Naive B cell (primary cell): Measurements from ENCODE around the gene CNTROB. TPM values are rescaled to one million over a fixed set of nuclear protein-coding genes. Genes with fewer than 3 reads are reported as not detected.
A peak's percentile ranks its signal among the peaks of the same experiment; 100 is the strongest.
"Not testable (repeated sequence)": the region's sequence is repeated elsewhere in the genome, so short reads cannot be mapped to it uniquely, and the experiment has no call there.

ENCODE experiments used
- ATAC-seq, 2 donors: fragments of 150-1000 bp; cut with Tn5 transposase; 2 replicates each; pipeline ENCODE4 v1.10.0; 2021; ENCODE audit warnings: low read depth in 2 of 2, mild to moderate bottlenecking in 2 of 2, moderate library complexity in 2 of 2
- DNase-seq: peaks from one replicate; pipeline ENCODE4 v3.0.0; 2022
- H3K27ac Mint-ChIP-seq, 6 donors: one replicate each; pipeline ENCODE4 v1.8.0; 2020 to 2022; ENCODE audit warnings: mild to moderate bottlenecking in 6 of 6, mixed read lengths in 6 of 6, moderate library complexity in 5 of 6, inconsistent platforms in 2 of 6
- H3K27me3 Mint-ChIP-seq, 3 donors: one replicate each; pipeline ENCODE4 v1.8.0; 2021 to 2022; ENCODE audit warnings: mixed read lengths in 3 of 3, mild to moderate bottlenecking in 1 of 3
- H3K36me3 Mint-ChIP-seq, 2 donors: one replicate each; pipeline ENCODE4 v1.8.0; 2020 to 2022; ENCODE audit warnings: mixed read lengths in 2 of 2, inconsistent platforms in 1 of 2, mild to moderate bottlenecking in 1 of 2
- H3K4me1 Mint-ChIP-seq, 3 donors: one replicate each; pipeline ENCODE4 v1.8.0; 2020 to 2022; ENCODE audit warnings: mixed read lengths in 3 of 3, inconsistent platforms in 1 of 3, mild to moderate bottlenecking in 1 of 3, moderate library complexity in 1 of 3
- H3K4me3 Mint-ChIP-seq, 8 donors: one replicate each; pipeline ENCODE4 v1.8.0; 2020 to 2022; ENCODE audit warnings: mild to moderate bottlenecking in 8 of 8, mixed read lengths in 8 of 8, moderate library complexity in 8 of 8, inconsistent platforms in 2 of 8
- H3K9me3 Mint-ChIP-seq, 7 donors: one replicate each; pipeline ENCODE4 v1.8.0; 2020 to 2022; ENCODE audit warnings: mixed read lengths in 7 of 7, mild to moderate bottlenecking in 5 of 7, inconsistent platforms in 2 of 7, moderate library complexity in 1 of 7
- polyA plus RNA-seq, 6 donors: library from polyadenylated mRNA; unstranded; fragments of 300-500 nt; fragmentation: Illumina TruSeq; gene quantifications; one replicate each; pipeline ENCODE4 v1.2.3, GENCODE V29; 2021; ENCODE audit warnings: low read depth in 6 of 6

CNTROB gene
- polyA plus RNA-seq, 6 donors from 2014 or later = 3.3 to 14.2 (median 7.6) TPM

DNA sequence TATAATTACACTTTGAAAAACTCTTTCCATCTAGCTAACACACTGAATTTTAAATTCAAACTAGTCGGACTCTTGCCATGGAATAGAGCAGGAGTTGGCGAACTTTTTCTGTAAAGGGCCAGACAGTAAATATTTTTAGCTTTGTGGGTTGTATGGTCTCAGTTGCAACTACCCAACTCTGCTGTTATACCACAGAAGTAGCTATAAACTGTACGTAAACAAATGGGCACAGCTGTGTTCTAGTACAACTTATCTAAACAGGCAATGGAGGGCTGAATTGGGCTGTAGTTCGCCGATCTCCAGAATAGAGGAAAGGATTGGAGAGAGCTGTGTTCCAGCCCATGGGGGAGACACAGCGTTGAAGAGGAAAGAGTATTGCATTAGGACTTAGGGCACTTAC lies 8.7 kb downstream of the CNTROB start:
- no peak for ATAC-seq
- DNase-seq = no peak
- Mint-ChIP-seq H3K9me3 (no peaks in the 10 kb centered on the region), H3K27ac (no peak overlapping the region), H3K4me1 (peaks cover 0 to 12% (median 5%) of the 10 kb centered on the region in 3 donors), H3K4me3 (no peak overlapping the region), H3K27me3 (no peaks in the 10 kb centered on the region), H3K36me3 (peaks cover 22 to 32% of the 10 kb centered on the region in 2 donors)

DNA sequence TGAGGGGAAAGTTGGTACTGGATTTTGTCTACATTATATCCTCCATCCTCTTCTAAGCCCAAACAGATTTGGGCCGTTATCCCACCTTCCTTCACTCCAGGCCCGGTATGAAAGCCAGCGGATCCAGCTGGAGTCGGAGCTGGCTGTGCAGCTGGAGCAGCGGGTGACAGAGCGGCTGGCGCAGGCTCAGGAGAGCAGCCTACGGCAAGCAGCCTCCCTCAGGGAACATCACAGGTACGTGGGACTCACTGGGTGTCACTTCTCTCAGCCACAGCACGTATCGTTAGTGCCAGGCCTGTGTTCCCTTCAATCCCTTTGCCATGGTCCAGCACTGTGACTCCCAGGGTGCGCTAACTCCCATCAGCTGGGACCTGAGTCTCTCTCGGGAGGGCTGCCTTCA lies 11.3 kb downstream of the CNTROB start:
- H3K36me3 Mint-ChIP-seq = peaks cover 18 to 32% of the 10 kb centered on the region in 2 donors

DNA sequence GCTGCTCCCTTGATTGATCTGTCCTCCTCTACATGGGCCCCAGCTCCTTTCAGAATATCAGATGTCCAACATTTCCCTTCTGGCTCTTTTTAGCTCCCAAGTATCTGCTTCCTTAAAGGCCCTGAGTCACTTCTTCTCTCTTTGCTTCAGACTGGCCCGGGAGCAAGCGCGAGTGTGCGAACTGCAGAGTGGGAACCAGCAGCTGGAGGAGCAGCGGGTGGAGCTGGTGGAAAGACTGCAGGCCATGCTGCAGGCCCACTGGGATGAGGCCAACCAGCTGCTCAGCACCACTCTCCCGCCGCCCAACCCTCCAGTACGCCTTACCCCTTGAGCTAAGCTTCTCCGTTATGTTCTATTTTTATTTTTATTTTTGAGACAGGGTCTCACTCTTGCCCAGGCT lies 12.3 kb downstream of the CNTROB start:
- no peaks in the 10 kb centered on the region for H3K9me3 Mint-ChIP-seq
- ATAC-seq (no peak), DNase-seq (no peak)
- H3K27me3 Mint-ChIP-seq = no peaks in the 10 kb centered on the region
- H3K27ac Mint-ChIP-seq = peak overlapping the region in 1 of 6 donors; percentile 72
- H3K36me3 Mint-ChIP-seq = peaks cover 27 to 41% of the 10 kb centered on the region in 2 donors
- H3K4me1 Mint-ChIP-seq = peaks cover 0 to 22% (median 6%) of the 10 kb centered on the region in 3 donors
- no peak overlapping the region for H3K4me3 Mint-ChIP-seq

More for the DNA sequence above, 11.3 kb downstream of the CNTROB start:
- no peak overlapping the region for H3K27ac Mint-ChIP-seq
- no peak for ATAC-seq
- no peak overlapping the region for H3K4me3 Mint-ChIP-seq
- DNase-seq = no peak
- no peaks in the 10 kb centered on the region for H3K27me3 Mint-ChIP-seq
- H3K9me3 Mint-ChIP-seq = no peaks in the 10 kb centered on the region
- peaks cover 0 to 22% (median 6%) of the 10 kb centered on the region in 3 donors for H3K4me1 Mint-ChIP-seq

DNA sequence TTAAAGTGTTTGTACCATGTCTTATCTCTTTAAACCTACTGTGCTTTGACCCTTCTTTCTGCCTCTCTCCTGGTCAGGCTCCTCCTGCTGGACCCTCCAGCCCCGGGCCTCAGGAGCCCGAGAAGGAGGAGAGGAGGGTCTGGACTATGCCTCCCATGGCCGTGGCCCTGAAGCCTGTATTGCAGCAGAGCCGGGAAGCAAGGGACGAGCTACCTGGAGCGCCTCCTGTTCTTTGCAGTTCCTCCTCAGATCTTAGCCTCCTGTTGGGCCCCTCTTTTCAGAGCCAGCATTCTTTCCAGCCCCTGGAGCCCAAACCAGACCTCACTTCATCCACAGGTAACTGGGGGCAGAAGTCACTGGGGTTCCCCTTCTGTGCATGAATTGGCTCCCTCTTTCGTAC lies 13.6 kb downstream of the CNTROB start:
- H3K36me3 Mint-ChIP-seq = peaks cover 24 to 34% of the 10 kb centered on the region in 2 donors
- no peak for DNase-seq
- H3K9me3 Mint-ChIP-seq = no peaks in the 10 kb centered on the region

DNA sequence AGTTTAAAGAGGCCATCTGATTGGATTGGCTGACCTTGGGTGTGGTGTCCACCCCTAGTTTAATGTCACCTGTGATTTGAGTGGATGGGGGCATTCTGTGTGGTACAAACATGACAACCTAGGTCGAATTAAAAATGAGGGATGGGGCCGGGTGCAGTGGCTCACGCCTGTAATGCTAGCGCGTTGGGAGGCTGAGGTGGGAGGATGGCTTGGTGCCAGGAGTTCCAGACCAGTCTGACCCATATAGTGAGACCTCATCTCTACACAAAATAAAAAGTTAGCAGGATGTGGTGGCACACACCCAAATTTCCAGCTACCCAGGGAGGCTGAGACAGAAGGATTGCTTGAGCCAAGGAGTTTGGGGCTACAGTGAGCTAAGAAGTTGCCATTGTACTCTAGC lies 14.4 kb downstream of the CNTROB start:
- ATAC-seq = no peak
- peak overlapping the region in 1 of 6 donors; percentile 70 for H3K27ac Mint-ChIP-seq
- no peaks in the 10 kb centered on the region for H3K27me3 Mint-ChIP-seq
- H3K9me3 Mint-ChIP-seq = no peaks in the 10 kb centered on the region
- DNase-seq = no peak
- H3K36me3 Mint-ChIP-seq = peaks cover 20 to 34% of the 10 kb centered on the region in 2 donors
- H3K4me1 Mint-ChIP-seq = peaks cover 2 to 25% (median 6%) of the 10 kb centered on the region in 3 donors
- H3K4me3 Mint-ChIP-seq = no peak overlapping the region

More for the DNA sequence above, 13.6 kb downstream of the CNTROB start:
- no peak for ATAC-seq
- Mint-ChIP-seq H3K27me3 (no peaks in the 10 kb centered on the region), H3K27ac (peak overlapping the region in 1 of 6 donors; percentile 9), H3K4me3 (peak overlapping the region in 1 of 8 donors; percentile 76), H3K4me1 (peaks cover 0 to 22% (median 6%) of the 10 kb centered on the region in 3 donors)

DNA sequence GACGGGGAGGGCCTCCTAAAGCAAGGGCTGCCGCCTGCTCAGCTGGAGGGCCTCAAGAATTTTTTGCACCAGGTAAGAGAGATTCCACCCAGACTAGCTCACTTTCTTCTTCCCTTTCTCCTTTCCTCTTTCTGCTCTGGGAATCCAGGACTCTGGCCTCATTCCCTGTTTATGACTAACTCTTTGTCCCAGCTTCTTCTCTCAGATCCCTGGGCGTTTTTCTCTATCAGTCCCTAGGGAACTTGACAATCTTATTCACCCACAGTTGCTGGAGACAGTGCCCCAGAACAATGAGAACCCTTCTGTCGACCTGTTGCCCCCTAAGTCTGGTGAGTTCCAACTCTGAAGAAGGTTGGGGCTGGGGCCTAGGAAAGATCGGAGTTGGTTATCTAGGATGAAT lies 15.6 kb downstream of the CNTROB start:
- peak overlapping the region in 1 of 8 donors; percentile 47 for H3K4me3 Mint-ChIP-seq

DNA sequence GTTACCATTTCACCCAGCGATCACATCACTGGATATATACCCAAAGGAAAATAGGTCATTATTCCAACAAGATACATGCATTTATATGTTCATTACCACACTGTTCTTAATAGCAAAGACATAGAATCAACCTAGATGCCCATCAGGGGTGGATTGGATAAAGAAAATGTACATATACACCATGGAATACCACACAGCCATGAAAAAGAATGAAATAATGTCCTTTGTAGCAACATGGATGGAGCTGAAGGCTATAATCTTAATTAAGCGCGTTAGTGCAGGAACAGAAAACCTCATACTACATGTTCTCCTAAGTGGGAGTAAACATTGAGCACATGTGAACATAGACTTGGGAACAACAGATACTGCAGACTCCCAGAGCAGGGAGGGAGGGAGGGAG lies 18.6 kb downstream of the CNTROB start:
- peaks cover 3 to 23% (median 4%) of the 10 kb centered on the region in 3 donors for H3K4me1 Mint-ChIP-seq
- no peaks in the 10 kb centered on the region for H3K27me3 Mint-ChIP-seq
- peak overlapping the region in 1 of 6 donors; percentile 80 for H3K27ac Mint-ChIP-seq
- no peak for DNase-seq
- H3K4me3 Mint-ChIP-seq = no peak overlapping the region
- no peak for ATAC-seq
- peaks cover 20 to 27% of the 10 kb centered on the region in 2 donors for H3K36me3 Mint-ChIP-seq
- H3K9me3 Mint-ChIP-seq = no peaks in the 10 kb centered on the region

More for the DNA sequence above, 15.6 kb downstream of the CNTROB start:
- Mint-ChIP-seq H3K27ac (peak overlapping the region in 1 of 6 donors; percentile 42), H3K4me1 (peaks cover 4 to 32% (median 6%) of the 10 kb centered on the region in 3 donors), H3K27me3 (no peaks in the 10 kb centered on the region), H3K36me3 (peaks cover 20 to 34% of the 10 kb centered on the region in 2 donors), H3K9me3 (no peaks in the 10 kb centered on the region)
- ATAC-seq (no peak), DNase-seq (no peak)

DNA sequence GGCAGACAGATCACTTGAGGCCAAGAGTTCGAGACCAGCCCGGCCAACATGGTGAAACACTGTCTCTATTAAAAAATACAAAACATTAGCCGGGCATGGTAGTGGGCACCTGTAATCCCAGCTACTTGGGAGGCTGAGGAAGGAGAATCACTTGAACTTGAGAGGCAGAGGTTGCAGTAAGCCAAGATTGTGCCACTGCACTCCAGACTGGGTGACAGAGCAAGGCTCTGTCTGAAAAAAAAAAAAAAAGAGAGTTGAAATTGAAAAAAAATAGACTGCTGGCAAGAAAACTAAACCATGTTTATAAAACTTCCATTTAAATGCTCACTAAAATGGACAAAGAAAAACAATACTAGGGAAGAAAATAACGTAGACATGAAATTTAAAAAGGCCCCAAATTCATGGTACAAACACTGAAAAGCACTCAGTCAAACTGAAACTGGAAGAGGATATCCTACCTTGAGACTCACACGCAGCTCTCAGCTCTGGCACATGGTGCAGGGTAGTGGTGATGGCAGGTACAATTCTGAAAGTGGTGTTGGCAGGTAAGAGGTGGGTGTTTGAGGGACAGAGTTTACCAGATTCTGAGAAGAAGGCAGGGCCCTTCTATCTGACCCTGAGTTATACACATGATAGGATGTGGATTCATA lies 19.3 kb downstream of the CNTROB start:
- Mint-ChIP-seq H3K9me3 (no peaks in the 10 kb centered on the region), H3K4me1 (peaks cover 0 to 16% (median 4%) of the 10 kb centered on the region in 3 donors), H3K36me3 (peaks cover 20 to 27% of the 10 kb centered on the region in 2 donors), H3K27me3 (no peaks in the 10 kb centered on the region), H3K4me3 (no peak overlapping the region), H3K27ac (peak overlapping the region in 5 of 6 donors; percentile 31 to 55 (median 38))
- DNase-seq = no peak
- peak; percentile 57 to 64 for ATAC-seq

DNA sequence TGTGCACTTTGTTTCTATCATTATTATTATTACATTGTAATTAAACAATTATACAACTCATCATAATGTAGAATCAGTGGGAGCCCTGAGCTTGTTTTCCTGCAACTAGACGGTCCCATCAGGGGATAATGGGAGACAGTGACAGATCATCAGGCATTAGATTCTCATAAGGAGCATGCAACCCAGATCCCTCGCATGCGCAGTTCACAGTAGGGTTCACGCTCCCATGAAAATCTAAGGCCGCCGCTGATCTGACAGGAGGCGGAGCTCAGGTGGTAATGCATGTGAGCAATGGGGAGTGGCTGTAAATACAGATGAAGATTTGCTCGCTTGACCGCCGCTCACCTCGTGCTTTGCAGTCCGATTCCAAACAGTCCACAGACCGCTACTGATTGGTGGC lies 21.3 kb downstream of the CNTROB start:
- peaks cover 14 to 17% of the 10 kb centered on the region in 2 donors for H3K36me3 Mint-ChIP-seq
- not testable (repeated sequence) for H3K27me3 Mint-ChIP-seq, DNase-seq, ATAC-seq, H3K27ac Mint-ChIP-seq, H3K4me3 Mint-ChIP-seq, H3K9me3 Mint-ChIP-seq
- peaks cover 0 to 12% (median 4%) of the 10 kb centered on the region in 3 donors for H3K4me1 Mint-ChIP-seq

DNA sequence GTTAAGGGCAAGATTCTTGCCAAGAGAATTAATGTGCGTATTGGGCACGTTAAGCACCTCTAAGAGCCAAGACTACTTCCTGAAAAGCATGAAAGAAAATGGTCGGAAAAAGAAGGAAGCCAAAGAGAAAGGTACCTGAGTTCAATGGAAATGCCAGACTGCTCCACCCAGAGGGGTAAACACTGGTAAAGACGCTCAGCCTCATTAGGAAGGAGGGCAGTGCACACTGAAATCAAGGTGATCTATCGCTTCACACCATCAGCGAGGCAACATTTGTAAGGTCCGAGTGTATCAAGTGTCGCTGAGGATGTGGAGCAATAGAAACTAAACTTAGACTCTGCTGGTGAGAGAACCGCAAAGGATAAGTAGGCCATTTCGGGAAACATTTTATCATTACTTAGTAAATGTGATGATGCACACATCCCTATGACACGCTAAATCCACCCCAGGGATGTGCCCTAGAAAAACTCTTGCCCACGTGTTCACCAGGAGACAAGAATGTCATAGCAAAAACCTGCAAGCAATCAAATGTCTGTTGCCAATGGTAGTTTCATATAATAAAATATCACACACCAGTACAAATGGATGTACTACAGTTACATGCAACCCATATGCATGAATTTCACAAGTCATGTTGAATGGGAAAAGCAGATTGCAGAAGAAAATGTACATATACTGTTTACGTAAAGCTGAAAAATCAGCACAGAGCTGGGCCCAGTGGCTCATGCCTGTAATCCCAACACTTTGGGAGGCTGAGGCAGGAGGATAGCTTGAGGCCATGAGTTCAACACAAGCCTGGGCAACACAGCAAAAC lies 23.6 kb downstream of the CNTROB start:
- no peak for ATAC-seq
- Mint-ChIP-seq H3K4me3 (no peak overlapping the region), H3K4me1 (peaks cover 0 to 12% (median 4%) of the 10 kb centered on the region in 3 donors), H3K36me3 (no peaks in the 10 kb centered on the region), H3K9me3 (no peaks in the 10 kb centered on the region), H3K27me3 (peaks cover 0 to 12% (median 8%) of the 10 kb centered on the region in 3 donors), H3K27ac (no peak overlapping the region)
- DNase-seq = no peak

DNA sequence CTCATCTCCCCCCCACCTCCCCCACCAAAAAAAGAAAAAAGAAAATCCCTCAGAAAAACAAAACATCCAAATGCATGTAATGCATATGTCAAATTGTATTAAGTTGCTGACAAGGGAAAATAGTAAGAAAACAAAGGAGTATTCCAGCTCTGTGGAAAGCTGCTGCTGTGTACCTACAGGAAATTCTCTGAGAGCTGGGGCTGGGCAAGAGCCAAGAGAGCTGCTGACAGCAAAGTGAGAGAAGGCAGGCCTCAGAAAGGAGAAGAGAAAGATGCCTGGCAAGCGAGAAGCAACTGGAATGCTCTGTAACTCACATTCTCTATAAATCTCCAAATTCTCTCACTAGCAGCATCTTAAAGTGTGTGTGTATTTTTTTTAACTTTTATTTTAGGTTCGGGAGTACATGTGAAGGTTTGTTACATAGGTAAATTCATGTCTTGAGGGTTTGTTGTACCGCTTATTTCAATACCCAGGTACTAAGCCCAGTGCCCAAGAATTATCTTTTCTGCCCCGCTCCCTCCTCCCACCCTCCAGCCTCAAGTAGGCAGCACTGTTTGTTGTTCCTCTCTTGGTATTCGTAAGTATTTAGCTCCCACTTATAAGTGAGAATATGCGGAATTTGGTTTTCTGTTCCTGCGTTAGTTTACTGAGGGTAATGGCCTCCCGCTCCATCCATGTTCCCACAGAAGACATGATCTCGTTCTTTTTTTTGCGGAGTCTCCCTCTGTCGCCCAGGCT lies 24.4 kb downstream of the CNTROB start:
- Mint-ChIP-seq H3K27ac (no peak overlapping the region), H3K36me3 (no peaks in the 10 kb centered on the region), H3K4me3 (no peak overlapping the region), H3K27me3 (peaks cover 0 to 16% (median 16%) of the 10 kb centered on the region in 3 donors), H3K4me1 (peaks cover 0 to 9% (median 3%) of the 10 kb centered on the region in 3 donors), H3K9me3 (no peaks in the 10 kb centered on the region)
- DNase-seq (no peak), ATAC-seq (no peak)

DNA sequence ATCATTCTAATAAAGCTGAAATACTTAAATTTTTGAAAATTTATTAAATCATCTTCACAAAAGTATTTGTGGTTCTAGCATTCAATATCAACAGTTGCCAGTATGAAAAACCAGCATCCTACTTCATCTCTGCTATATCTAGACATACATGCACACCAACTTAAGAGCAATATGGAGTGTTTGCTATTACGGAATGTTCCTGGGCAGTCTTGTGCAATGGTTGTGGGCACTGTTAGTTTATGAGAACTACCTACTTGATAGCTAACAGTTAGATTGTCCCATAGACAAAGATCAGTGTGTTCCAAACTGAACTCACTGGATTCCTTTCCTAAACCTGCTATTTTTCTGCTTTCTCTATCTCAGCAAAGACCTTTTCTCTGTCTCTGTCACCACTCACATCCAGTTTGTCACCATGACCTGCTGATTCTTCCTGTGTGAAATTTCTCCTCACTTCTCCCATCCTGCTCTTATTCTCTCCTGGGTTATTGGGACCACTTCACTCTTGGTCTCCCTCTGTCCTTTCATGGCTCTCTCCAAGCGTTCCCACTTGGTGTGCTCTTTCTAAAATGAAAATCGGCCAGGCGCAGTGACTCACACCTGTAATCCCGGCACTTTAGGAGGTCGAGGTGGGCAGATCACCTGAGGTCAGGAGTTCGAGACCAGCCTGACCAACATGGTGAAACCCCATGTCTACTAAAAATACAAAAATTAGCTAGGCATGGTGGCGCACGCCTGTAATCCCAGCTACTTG lies 27.7 kb downstream of the CNTROB start:
- H3K27me3 Mint-ChIP-seq = peaks cover 6 to 22% (median 16%) of the 10 kb centered on the region in 3 donors
- H3K4me1 Mint-ChIP-seq = no peaks in the 10 kb centered on the region
- H3K4me3 Mint-ChIP-seq = no peak overlapping the region
- no peaks in the 10 kb centered on the region for H3K9me3 Mint-ChIP-seq
- H3K27ac Mint-ChIP-seq = peak overlapping the region in 1 of 6 donors; percentile 50
- no peaks in the 10 kb centered on the region for H3K36me3 Mint-ChIP-seq
- ATAC-seq = no peak
- DNase-seq = no peak

DNA sequence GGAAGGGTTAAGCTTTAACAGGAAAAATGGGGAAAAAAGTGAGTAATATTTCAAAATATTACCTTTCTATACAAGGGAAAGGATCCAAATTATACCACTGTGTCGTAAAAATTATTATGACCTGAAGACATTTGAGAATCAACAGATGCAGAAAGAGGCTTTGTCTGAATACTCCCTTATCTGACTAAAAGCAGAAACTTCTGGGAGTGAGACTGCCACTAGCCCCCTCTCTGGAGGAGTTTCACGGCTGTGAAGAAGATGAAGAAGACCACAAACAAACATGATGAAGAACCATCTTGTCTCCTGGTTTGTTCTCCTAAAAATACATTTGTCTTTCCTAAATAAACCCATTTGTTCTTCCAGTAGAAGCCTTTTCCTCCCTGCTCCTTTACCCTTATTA lies 29.4 kb downstream of the CNTROB start:
- peaks cover 6 to 22% (median 16%) of the 10 kb centered on the region in 3 donors for H3K27me3 Mint-ChIP-seq
- no peaks in the 10 kb centered on the region for H3K4me1 Mint-ChIP-seq
- no peaks in the 10 kb centered on the region for H3K9me3 Mint-ChIP-seq
- no peak overlapping the region for H3K4me3 Mint-ChIP-seq
- ATAC-seq (no peak), DNase-seq (no peak)
- no peak overlapping the region for H3K27ac Mint-ChIP-seq
- no peaks in the 10 kb centered on the region for H3K36me3 Mint-ChIP-seq
